SW 1271 (cell line): Measurements from ENCODE around the gene GALNT15.

ENCODE experiments used
- DNase-seq, 2 experiments: peaks; one replicate each; lab custom pipeline; 2025; lab: John Stamatoyannopoulos, UW

Gene GALNT15

GRCh38 chr3:16188071-16188470, 13.6 kb downstream of the GALNT15 start:
- DNase-seq: no peak

GRCh38 chr3:16189201-16189600, 14.7 kb downstream of the GALNT15 start:
- no peak for DNase-seq

DNA sequence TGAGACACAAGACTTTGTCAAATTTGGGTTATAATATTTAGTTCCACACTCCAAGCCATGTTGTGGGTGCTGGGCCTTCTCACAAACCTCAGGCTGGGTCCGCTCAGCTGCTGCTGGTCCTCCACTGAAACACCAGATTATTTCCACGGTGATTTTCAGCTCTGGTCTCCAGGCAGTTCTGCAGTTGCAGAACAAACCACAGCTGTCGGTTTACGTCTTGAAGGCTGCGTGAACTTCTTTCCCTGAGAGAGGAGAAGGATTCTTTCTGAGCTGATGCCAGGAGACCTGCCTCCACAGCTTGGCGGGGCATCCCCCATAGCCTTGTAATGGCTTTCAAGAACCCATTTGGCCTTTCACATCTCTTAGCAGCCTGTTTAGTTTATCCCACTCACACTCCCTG, 16.2 kb downstream of the GALNT15 start:
- no peak for DNase-seq

GRCh38 chr3:16191591-16191990, 17.1 kb downstream of the GALNT15 start:
- no peak for DNase-seq

GRCh38 chr3:16192176-16192811, 17.8 kb downstream of the GALNT15 start:
- no peak for DNase-seq

DNA sequence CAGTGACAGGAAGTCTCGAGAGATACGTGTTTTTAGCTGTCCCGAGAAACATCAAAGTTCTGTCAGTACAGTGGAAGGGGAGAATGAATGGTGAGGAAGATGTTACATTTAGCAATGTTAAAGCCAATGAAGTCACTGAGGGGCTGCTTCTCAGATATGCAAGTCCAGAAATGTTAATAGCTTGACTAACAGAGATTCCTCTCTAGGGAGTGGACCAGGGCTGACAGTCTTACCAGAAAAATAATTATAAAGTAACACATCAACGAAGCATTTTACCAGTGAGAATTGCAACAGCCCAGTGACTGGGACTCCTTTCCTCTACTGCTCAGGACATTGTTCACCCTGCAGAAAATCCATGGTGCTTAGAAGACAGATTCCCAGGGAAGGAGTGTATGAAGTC, 23.9 kb downstream of the GALNT15 start:
- no peak for DNase-seq

- DNase-seq: no peak
These were observed 25.3 kb downstream of the GALNT15 start for GRCh38 chr3:16199769-16200168.

DNA sequence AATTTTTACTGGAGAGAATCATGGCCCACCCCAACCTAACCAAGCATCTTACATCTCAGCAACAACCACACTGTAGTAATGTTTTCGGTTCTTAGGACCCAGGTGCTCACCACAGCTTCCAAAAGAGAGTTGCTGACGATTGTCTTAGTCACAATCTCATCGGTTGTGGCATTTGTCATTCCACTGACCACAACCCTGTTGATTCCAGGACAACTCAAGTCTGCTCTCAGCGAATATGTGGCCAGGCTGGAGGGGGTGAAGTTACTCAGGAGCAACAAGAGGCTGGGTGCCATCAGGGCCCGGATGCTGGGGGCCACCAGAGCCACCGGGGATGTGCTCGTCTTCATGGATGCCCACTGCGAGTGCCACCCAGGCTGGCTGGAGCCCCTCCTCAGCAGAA, 25.9 kb downstream of the GALNT15 start:
- DNase-seq: no peak

- DNase-seq: no peak
These were observed 28.6 kb downstream of the GALNT15 start for GRCh38 chr3:16203031-16203430.

DNA sequence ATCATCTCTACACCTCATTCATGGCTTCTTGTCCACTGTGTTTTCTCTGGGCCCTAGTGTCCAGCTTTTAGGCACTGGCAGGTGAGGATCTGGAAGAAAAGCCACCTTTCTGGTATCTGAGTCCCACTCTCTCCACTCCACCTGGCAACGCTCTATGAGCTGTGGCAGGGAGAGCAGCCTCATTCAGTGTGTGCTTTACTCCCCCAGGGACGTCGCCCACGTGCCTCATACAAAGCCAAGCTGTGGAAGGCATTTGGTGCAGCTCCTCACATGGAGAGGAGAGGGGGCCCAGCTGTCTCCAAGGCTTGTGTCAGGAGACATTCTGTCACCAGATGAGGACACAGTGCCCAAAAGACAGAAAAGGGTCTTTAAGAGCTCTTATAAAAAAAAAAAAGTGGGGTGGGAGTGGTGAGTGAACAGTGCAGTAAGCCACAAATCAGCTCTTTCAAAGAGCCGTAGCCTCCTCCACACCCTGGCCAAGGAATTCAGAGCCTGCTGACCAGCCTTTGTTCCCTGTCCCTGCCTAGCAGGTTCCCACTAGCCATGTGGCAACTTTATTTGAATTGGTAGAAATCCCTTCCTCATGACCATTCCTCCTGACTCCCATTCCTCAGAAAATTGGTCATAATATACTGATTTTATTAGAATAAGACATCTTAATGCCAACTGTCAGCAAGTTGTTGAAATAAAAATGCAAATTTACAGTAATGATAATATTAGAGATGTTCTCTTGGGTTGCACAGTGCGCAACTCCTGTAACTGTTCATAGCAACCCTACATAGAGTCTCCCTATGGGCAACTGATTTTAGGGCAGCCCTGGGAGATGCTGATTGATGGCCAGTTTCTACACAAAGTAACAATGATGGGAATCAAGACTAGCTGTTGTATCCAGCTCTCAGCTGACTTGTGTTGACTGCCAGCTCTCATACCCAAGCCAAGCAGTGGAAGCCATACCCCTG, 29.5 kb downstream of the GALNT15 start:
- no peak for DNase-seq

- no peak for DNase-seq
These were observed 30.3 kb downstream of the GALNT15 start for GRCh38 chr3:16204751-16205150.

- no peak for DNase-seq
These were observed 30.8 kb downstream of the GALNT15 start for GRCh38 chr3:16205156-16205870.

DNA sequence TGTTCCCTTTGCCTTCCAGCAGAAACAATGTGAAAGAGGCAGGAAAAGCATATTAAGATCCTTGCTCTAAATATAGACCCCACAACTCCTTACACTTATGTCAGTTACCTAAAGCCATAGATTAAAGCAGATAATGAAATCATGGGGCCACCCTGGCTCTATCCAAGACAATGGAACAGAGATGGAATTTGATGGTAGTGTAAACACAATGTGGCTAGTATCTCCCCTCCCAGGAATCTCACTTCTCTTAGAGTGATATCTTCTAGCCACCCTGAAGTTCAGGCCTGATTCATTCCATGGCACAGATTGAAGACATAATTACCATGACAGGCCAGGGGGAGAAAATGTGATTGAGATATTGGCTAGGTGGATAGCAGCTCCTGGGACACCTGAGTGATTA, 32.6 kb downstream of the GALNT15 start:
- no peak for DNase-seq

DNA sequence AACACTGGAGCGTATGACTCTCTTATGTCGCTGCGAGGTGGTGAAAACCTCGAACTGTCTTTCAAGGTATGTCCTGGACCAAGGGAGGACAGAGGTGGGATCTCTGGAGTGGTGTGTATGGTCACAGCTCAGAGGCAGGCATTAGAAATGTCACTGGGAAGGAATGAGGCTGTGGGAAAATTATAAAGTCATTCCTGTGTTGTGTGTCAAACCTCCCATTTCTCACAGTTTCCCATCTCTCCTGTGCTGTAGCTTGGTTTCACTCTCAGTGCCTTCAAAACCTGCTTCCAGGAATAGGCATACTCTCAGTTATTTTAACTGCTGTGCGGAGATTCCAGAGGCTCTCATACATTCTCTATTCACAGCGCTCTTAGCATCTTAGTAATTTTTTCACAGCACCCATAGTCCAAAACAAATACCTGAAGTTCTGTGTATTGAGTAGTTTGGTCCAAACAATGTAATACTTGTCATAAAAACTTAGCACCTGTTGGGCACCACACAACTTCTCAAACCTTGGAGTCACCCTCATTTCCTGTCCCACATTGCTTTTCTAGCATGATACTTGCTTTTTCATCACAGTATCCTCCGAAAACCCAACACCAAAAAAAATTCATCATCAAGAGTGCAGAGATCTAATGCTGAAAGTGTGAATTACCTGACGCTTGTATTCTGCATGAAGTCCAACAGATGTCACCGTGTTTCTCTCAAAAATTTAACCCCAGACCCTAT, 36.9 kb downstream of the GALNT15 start:
- DNase-seq: no peak

GRCh38 chr3:16214366-16214765, 39.9 kb downstream of the GALNT15 start:
- DNase-seq: no peak

DNA sequence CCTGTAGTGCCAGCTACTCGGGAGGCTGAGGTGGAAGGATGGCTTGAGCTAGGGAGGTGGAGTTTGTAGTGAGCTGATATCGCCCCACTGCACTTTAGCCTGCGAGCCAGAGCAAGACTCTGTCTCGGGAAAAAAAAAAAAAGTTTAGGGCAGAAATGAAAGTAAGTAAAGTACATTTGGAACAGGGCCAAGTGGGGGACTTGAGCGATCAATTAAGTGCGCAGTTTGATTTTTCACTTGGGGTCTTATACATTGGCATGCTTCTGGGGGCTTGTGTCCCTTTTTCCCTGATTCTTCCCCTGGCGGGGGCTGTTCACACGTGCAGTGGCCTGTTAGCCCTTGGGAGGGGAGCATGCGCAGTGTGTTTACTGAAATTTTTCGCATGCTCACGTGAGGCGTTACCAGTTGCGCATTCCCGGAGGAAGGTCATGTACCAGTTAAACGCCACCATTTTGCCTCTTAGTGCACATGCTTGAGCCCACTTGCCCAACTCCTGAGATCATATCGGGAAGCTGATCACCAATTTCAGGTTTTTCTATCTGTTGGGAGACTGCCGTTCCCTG, 42.0 kb downstream of the GALNT15 start:
- no peak for DNase-seq

GRCh38 chr3:16219777-16220176, 45.3 kb downstream of the GALNT15 start:
- DNase-seq: no peak

DNA sequence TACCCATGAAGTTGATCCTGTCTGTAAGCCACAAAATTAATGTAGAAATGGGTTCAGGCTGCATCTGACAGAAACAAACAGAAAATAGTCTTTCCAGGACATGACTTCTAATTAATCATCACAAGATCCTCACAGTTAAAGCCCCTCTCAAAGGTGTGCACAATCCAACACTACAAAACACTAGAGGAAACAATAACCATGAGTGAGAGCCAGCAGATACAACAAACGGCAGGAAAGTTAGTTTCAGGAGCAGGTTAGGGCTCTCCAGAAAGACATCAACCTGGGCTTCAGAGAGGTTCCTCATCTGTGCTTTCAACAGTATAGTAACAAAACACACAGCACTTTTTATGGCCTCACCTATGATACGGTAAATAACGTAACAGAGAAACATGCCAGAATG, 47.5 kb downstream of the GALNT15 start:
- no peak for DNase-seq

GRCh38 chr3:16222547-16222946, 48.1 kb downstream of the GALNT15 start:
- DNase-seq: no peak

GRCh38 chr3:16224325-16224724, 49.8 kb downstream of the GALNT15 start:
- DNase-seq: no peak

DNA sequence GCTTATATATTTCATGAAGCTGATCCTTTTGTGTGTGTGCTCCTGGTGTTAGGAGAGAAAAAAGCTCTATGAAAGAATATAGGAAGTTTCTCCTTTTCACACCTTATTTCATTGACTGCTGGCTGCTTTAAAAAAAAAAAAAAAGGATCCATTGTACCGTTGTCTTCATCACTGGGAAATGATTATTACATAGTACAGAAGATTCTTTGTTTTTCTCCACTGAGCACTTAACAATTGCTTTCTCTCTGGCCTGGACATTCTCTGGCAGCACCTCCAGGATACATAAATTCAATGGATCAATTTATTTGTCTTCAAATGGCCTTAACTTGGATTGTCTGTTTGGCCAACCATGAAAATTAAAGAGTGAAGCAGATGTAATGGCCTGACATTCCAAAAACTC, 53.1 kb downstream of the GALNT15 start:
- DNase-seq: no peak

DNA sequence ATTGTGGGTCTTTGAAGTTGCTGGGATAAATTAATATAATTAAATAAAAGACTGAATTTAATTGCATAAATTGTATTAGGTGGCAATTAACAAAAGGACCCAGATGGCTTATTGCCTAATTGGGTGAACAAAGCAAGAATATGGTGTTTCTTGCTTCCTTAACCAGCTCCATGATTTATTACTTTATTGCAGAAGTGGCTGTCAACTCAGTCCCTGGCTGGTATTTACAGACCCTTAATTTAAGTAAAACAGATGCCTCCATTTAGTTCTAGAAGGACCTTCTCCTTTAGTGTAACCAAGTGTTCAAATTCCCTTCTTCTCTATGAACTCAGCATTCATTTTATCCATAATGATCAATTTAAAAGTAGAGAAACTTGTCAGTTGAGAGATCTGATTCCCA, 55.2 kb downstream of the GALNT15 start:
- no peak for DNase-seq
